ENCODE data around the gene IL11RA. TPM values are rescaled to one million over a fixed set of nuclear protein-coding genes. Genes with fewer than 3 reads are reported as not detected.

IL11RA gene
- total and polyA plus RNA-seq, 9 of the 15 experiments (the other 6 are each of a cell fraction or from before 2014, with no cell fraction given), result 0.11 to 5.8 (median 2.8) TPM

DNA sequence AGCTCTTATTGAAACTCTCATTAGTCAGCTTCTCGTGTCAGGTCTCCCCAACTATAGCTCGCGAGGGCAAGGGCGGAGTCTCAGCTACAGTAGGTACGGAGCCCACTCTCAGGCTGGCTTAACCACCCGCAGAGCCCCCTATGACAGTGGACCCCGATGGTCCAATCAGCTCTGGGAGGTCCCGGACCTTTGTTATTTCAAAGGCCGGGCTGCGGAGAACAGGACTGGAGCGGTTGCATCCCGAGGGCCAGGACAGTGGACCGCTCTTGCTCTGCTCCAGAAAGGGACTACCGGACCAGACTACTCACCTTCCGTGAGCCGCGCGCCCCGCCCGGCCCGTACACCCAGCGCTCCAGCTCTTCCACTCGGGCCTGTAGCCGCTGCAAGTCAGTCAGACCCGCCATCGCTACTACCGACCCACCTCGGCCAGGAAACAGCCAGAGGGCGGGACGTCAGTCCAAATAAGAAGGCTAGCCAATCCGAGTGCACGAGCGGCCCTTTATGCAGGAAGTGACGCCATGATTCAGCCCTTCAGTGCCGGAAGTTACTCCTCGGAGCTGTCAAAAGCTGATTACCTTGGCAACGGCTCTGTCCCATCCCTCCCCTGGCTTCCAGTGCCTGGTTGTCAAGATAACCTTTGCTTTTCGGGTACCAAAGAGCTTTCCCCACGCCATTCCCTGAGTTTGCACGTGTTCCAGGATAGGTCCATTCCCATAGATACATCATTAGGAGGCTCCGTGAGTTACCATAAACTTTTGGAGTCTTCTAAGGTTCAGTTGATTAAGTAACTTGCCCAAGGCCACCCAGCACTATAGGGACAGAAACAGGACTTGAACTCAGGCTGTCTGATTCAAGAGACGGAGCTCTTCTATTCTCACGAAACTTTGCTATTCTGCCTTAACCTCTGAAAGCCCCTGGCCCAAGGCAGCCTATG is 31.7 kb upstream of the IL11RA start, which contains the start of gene DCTN3 (continued):
- TF ChIP-seq, protein P1, sequence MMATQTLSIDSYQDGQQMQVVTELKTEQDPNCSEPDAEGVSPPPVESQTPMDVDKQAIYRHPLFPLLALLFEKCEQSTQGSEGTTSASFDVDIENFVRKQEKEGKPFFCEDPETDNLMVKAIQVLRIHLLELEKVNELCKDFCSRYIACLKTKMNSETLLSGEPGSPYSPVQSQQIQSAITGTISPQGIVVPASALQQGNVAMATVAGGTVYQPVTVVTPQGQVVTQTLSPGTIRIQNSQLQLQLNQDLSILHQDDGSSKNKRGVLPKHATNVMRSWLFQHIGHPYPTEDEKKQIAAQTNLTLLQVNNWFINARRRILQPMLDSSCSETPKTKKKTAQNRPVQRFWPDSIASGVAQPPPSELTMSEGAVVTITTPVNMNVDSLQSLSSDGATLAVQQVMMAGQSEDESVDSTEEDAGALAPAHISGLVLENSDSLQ (IDR thresholded peaks at IDR 0.05), result peak; percentile 97
- TF ChIP-seq YY1 (IDR thresholded peaks at IDR 0.05; ENCODE audit: borderline replicate concordance in 1 of 3, control insufficient read depth in 1 of 3, extremely low read depth in 1 of 3, insufficient read depth in 3 of 3, insufficient read length in 1 of 3, insufficient replicate concordance in 2 of 3, low read depth in 1 of 3, low read length in 2 of 3) (peak in 2 of 3 experiments; percentile 67 to 79), BRCA1 (IDR thresholded peaks at IDR 0.05) (no peak), BRCA1 (CRISPR knock-in tag; IDR thresholded peaks at IDR 0.05) (no peak), SIN3B (IDR thresholded peaks at IDR 0.05; ENCODE audit: low read depth) (peak; percentile 50; the same call in 1 of the 2 replicates), ZNF224 (CRISPR knock-in tag; IDR thresholded peaks at IDR 0.05) (no peak), ATF1 (CRISPR knock-in tag; IDR thresholded peaks at IDR 0.05) (no peak), ATF1 (tag; IDR thresholded peaks at IDR 0.05) (peak; percentile 84), ZNF217 (CRISPR knock-in tag; IDR thresholded peaks at IDR 0.05) (no peak), SMARCE1 (IDR thresholded peaks at IDR 0.05) (no peak), ZNF253 (CRISPR knock-in tag; conservative IDR thresholded peaks at IDR 0.05) (no peak), SRSF9 (IDR thresholded peaks at IDR 0.05; ENCODE audit: borderline replicate concordance, low read depth, low read length) (no peak), JUND (IDR thresholded peaks at IDR 0.05; ENCODE audit: borderline replicate concordance, low read depth, low read length) (peak; percentile 56), JUND (tag; IDR thresholded peaks at IDR 0.05; ENCODE audit: borderline replicate concordance, low read depth, low read length) (peak; percentile 30; the same call in 1 of the 3 replicates), ARID1B (IDR thresholded peaks at IDR 0.05) (no peak), FOS (IDR thresholded peaks at IDR 0.05; ENCODE audit: extremely low read depth, insufficient read length) (peak; percentile 50), RB1 (IDR thresholded peaks at IDR 0.05; ENCODE audit: low read depth) (no peak), TBP (optimal IDR thresholded peaks at IDR 0.05; ENCODE audit: low read depth, low read length) (peak; percentile 34), ZNF274 (IDR thresholded peaks at IDR 0.05; ENCODE audit: borderline replicate concordance, low read depth, low read length) (no peak), MCM3 (IDR thresholded peaks at IDR 0.05) (no peak), CXXC5 (CRISPR knock-in tag; IDR thresholded peaks at IDR 0.05) (no peak), LCOR (CRISPR knock-in tag; IDR thresholded peaks at IDR 0.05) (peak; percentile 62; the same call in 1 of the 2 replicates), ETV5 (CRISPR knock-in tag; IDR thresholded peaks at IDR 0.05; ENCODE audit: low read depth) (no peak)
- TF ChIP-seq, protein P2, sequence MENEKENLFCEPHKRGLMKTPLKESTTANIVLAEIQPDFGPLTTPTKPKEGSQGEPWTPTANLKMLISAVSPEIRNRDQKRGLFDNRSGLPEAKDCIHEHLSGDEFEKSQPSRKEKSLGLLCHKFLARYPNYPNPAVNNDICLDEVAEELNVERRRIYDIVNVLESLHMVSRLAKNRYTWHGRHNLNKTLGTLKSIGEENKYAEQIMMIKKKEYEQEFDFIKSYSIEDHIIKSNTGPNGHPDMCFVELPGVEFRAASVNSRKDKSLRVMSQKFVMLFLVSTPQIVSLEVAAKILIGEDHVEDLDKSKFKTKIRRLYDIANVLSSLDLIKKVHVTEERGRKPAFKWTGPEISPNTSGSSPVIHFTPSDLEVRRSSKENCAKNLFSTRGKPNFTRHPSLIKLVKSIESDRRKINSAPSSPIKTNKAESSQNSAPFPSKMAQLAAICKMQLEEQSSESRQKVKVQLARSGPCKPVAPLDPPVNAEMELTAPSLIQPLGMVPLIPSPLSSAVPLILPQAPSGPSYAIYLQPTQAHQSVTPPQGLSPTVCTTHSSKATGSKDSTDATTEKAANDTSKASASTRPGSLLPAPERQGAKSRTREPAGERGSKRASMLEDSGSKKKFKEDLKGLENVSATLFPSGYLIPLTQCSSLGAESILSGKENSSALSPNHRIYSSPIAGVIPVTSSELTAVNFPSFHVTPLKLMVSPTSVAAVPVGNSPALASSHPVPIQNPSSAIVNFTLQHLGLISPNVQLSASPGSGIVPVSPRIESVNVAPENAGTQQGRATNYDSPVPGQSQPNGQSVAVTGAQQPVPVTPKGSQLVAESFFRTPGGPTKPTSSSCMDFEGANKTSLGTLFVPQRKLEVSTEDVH (IDR thresholded peaks at IDR 0.05; ENCODE audit: low read depth, partially characterized antibody), result peak; percentile 31
- TF ChIP-seq, protein P3, sequence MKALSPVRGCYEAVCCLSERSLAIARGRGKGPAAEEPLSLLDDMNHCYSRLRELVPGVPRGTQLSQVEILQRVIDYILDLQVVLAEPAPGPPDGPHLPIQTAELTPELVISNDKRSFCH (CRISPR knock-in tag; IDR thresholded peaks at IDR 0.05), result no peak
- TF ChIP-seq, protein P3 (tag; IDR thresholded peaks at IDR 0.05), result no peak
